ENCODE measurements around the gene ZNHIT2. TPM values are rescaled to one million over a fixed set of nuclear protein-coding genes. Genes with fewer than 3 reads are reported as not detected.

ZNHIT2 gene
- total RNA-seq, 1 experiment from 2014 or later, result 27.4 TPM

GRCh38 chr11:65163684-65164083 lies 46.2 kb upstream of the ZNHIT2 start:
- Histone ChIP-seq H3K27ac (ENCODE audit: low read depth, low read length, poor library complexity, severe bottlenecking) (no peak overlapping the region), H3K4me1 (ENCODE audit: insufficient read depth, low read length, poor library complexity, severe bottlenecking) (no peaks in the 10 kb centered on the region), H3K9me3 (ENCODE audit: low read depth, low read length, poor library complexity, severe bottlenecking) (no peaks in the 10 kb centered on the region), H3K4me3 (ENCODE audit: low read depth, low read length, poor library complexity, severe bottlenecking) (no peak overlapping the region), H3K36me3 (ENCODE audit: insufficient read depth, low read length, poor library complexity, severe bottlenecking) (no peaks in the 10 kb centered on the region), H3K27me3 (replicated peaks; ENCODE audit: insufficient read depth, low read depth, low read length, poor library complexity) (no peaks in the 10 kb centered on the region)
- BruUV-seq (replicated peaks), result no TSS peak
- no peak for DNase-seq (ENCODE audit: low spot score)
- intact Hi-C loops (cut with micrococcal nuclease; ENCODE audit: unreplicated experiment), result no loop called here
- POLR2A ChIA-PET (ENCODE audit: low non-redundant PET), result no interaction called here
- TF ChIP-seq EZH2 (IDR thresholded peaks at IDR 0.05; ENCODE audit: borderline replicate concordance, low read depth, low read length, poor library complexity, severe bottlenecking) (no peak), CTCF (conservative IDR thresholded peaks at IDR 0.05; ENCODE audit: low read depth, low read length) (no peak)
- CTCF ChIA-PET, result no interaction called here

- BruUV-seq (replicated peaks), result no TSS peak
- ChIA-PET POLR2A (ENCODE audit: low non-redundant PET) (no interaction called here), CTCF (no interaction called here)
- Histone ChIP-seq H3K36me3 (ENCODE audit: insufficient read depth, low read length, poor library complexity, severe bottlenecking) (no peaks in the 10 kb centered on the region), H3K27me3 (replicated peaks; ENCODE audit: insufficient read depth, low read depth, low read length, poor library complexity) (no peaks in the 10 kb centered on the region), H3K9me3 (ENCODE audit: low read depth, low read length, poor library complexity, severe bottlenecking) (no peaks in the 10 kb centered on the region), H3K27ac (ENCODE audit: low read depth, low read length, poor library complexity, severe bottlenecking) (no peak overlapping the region), H3K4me3 (ENCODE audit: low read depth, low read length, poor library complexity, severe bottlenecking) (no peak overlapping the region), H3K4me1 (ENCODE audit: insufficient read depth, low read length, poor library complexity, severe bottlenecking) (no peaks in the 10 kb centered on the region)
- intact Hi-C loops (cut with micrococcal nuclease; ENCODE audit: unreplicated experiment), result no loop called here
- DNase-seq (ENCODE audit: low spot score), result no peak
- no peak for TF ChIP-seq EZH2 (IDR thresholded peaks at IDR 0.05; ENCODE audit: borderline replicate concordance, low read depth, low read length, poor library complexity, severe bottlenecking)
- TF ChIP-seq CTCF (conservative IDR thresholded peaks at IDR 0.05; ENCODE audit: low read depth, low read length), result no peak
These were observed 43.1 kb upstream of the ZNHIT2 start for GRCh38 chr11:65160643-65161042.

- ChIA-PET POLR2A (ENCODE audit: low non-redundant PET) (no interaction called here), CTCF (interaction anchor here (0.7 kb wide), 1 partner anchor 74 kb away, joined by 3 read pairs; no protein-coding TSS in a partner anchor)
- no peaks in the 10 kb centered on the region for H3K4me1 ChIP-seq (ENCODE audit: insufficient read depth, low read length, poor library complexity, severe bottlenecking)
- H3K27ac ChIP-seq (ENCODE audit: low read depth, low read length, poor library complexity, severe bottlenecking), result no peak overlapping the region
- DNase-seq (ENCODE audit: low spot score), result no peak
- no TSS peak for BruUV-seq (replicated peaks)
- intact Hi-C loops (cut with micrococcal nuclease; ENCODE audit: unreplicated experiment), result no loop called here
- no peaks in the 10 kb centered on the region for H3K9me3 ChIP-seq (ENCODE audit: low read depth, low read length, poor library complexity, severe bottlenecking)
- H3K36me3 ChIP-seq (ENCODE audit: insufficient read depth, low read length, poor library complexity, severe bottlenecking), result no peaks in the 10 kb centered on the region
- no peak overlapping the region for H3K4me3 ChIP-seq (ENCODE audit: low read depth, low read length, poor library complexity, severe bottlenecking)
- TF ChIP-seq EZH2 (IDR thresholded peaks at IDR 0.05; ENCODE audit: borderline replicate concordance, low read depth, low read length, poor library complexity, severe bottlenecking) (no peak), CTCF (conservative IDR thresholded peaks at IDR 0.05; ENCODE audit: low read depth, low read length) (no peak)
- H3K27me3 ChIP-seq (replicated peaks; ENCODE audit: insufficient read depth, low read depth, low read length, poor library complexity), result no peaks in the 10 kb centered on the region
These were observed 41.5 kb upstream of the ZNHIT2 start for GRCh38 chr11:65159012-65159411.

Data from A673 (cell line).